Activated T-helper 1 cell treated with anti-CD3 and anti-CD28 coated beads, Interleukin-2, amount 50 U/mL, for 16 hours (primary cell): ENCODE results near the gene SLC20A1.

Experiments
- DNase-seq, 2 donors: peaks; one replicate each; pipeline ENCODE4 v3.0.0-alpha.2; 2020; ENCODE audit warnings: low read depth in 1 of 2, low spot score in 1 of 2

SLC20A1 gene

DNA sequence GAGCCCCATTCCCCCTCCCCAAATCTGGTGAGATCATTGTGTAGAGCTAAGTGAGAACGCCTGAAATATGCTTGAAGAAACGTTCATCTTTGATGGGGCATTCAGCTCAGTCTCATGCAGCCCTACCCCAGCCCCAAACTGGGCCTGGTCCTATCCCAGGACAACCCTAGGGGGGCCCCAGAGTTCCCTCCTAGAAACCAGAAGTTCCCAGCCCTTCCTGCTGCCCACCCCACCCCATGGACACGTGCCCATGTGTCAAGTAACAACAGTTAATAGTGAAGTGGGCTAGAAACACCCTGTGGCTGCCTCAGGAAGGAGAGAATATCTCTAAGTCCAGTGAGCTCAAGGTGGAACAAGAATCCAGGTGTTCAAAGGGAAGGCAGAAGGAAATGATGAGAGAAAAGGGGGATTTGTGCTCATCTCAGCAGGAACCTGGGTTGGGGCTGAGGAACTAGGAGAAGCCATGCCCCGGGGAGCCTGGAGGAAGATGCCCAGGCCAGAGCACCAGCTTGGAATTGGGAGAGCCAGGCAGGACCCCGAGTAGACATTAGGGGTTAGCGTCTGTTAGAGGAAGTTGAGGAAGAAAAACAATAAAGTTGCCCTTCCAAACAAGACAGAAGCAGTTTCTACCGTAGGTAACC is 20.1 kb upstream of the SLC20A1 start:
- DNase-seq = no peak

- peak; percentile 21 to 44 for DNase-seq
These were observed 19.1 kb upstream of the SLC20A1 start for GRCh38 chr2:112626604-112627059.

GRCh38 chr2:112627060-112628040 is 18.4 kb upstream of the SLC20A1 start:
- no peak for DNase-seq

DNA sequence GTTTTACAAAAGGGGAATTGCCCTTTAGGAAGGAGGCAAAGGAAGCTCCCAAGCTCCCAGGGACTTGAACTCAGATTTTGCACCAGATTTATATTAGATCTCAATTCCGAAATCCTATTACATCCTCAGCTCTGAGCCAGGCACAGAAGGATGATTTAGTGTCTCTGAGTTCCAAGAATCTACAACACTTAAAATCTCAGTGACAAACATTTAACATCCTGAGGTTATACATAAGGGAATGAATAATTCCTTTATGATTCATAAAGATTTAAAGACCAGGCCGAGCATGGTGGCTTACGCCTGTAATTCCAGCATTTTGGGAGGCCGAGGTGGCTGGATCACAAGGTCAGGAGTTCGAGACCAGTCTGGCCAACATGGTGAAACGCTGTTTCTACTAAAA is 16.5 kb upstream of the SLC20A1 start:
- no peak for DNase-seq

DNA sequence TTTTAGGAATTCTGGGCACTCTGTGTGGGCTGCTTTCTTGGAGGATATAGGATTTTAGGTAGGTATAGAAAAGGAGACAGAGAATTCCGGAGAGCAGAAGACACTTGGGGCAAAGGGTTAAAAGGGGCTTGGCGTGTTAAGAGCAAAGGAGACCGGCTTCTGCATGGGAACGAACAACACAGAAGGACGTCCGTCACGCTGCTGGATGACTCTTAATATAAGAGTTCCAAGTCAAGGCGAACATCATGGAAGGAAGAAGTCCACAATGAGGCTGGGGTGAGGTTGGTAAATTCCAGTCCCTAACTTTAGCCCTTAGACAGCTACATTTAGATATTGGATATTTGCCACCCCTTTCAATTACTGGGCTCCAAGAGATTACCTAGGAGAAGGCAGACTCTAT is 15.9 kb upstream of the SLC20A1 start:
- DNase-seq = no peak

- no peak for DNase-seq
These were observed 15.5 kb upstream of the SLC20A1 start for GRCh38 chr2:112630268-112630667.

DNA sequence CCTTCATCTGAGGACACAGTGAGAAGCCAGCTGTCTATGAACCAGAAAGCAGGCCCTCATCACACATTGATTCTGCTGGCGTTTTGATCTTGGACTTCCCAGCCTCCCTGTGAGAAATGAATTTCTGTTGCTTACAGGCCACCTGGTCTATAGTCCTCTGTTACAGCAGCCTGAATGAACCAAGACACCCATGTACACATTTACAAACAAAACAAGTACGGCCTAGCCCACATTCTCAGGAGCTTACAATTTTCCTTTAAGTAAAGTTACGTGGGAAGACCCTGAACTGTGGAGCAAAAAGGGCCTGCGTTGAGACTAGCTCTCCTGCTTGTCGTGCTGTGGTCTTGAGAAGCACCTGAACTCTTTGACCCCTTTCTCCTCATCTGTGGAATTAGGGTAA is 12.0 kb upstream of the SLC20A1 start:
- no peak for DNase-seq

- no peak for DNase-seq
These were observed 11.4 kb upstream of the SLC20A1 start for GRCh38 chr2:112634153-112634873.

- no peak for DNase-seq
These were observed 10.9 kb upstream of the SLC20A1 start for GRCh38 chr2:112634874-112635157.

GRCh38 chr2:112636605-112637288 is 9.0 kb upstream of the SLC20A1 start:
- DNase-seq = no peak

- DNase-seq = no peak
These were observed 8.5 kb upstream of the SLC20A1 start for GRCh38 chr2:112637289-112637660.

DNA sequence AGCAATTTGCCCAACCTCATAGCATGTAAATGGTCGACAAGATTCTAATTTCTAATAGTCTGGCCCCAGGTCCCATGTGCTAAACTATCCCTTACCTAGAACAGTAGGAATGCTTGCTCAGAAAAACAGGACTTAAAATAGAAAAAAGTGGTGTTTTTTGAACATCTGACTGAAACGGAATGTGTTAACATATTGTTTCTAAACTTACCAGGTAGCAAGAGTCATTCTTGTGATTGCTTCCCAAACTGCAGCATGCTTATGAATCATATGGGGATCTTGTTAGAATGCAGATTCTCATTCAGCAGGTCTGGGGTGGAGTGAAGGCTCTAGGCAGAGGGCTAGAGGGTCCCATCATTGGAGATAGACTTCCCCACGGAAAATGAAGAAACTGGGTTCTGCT is 5.8 kb upstream of the SLC20A1 start:
- DNase-seq = no peak

DNA sequence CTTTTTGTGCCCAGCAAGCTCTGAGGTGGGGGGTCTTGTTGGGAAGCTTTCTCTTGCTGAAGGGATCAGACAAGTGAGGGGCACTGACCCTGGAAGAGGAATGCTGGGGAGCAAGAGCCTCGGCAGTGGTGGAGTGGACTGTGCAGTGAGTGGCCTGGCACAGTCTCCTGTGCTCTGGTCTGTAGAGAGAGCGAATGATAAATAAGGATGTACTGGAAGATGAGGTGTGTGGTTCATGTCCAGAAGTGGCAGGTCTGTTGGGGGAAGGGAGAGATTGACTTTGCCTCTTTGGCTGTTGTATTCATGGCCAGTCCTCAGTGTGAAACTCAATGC is 5.3 kb upstream of the SLC20A1 start:
- no peak for DNase-seq

DNA sequence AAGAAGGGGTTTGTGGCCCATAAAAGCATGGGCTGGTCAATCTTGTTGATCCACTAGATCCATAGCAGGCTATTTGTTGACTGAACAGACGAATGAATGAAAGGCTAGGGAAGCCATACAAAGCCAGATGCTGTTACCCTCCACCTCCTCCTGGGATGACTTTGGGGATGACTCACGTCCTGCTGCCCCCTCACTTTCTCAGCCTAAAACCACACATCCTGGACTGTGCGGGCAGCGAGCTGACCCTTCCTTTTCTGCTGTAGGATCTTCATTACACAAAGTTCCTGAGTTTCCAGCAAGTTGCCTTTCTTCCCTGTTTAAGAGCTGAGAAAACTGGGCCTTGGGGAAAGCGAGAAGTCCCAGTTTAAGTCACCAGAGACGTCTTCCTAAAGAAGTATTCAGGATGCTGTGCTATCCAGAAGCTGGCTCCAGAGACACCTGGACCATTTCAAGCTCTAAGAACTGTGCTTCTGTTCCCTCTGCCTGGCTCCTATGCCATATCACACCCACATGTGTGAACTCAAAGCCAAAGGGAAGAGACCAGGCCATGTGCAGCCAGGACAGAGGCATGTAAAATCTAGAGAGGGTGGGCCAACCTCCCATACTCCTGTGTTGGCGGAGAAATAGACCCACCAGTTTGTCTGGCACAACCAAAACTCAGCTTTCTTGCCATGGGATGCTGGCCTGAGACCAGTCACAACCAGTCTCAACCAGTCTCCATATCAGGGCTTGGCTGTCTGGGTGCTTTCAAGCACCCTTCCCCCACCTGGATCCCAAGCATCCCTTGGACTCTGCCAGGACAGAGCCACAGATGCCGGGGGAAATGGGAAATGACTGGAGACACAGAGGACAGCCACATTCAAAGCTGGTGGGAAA is 4.7 kb upstream of the SLC20A1 start:
- no peak for DNase-seq

DNA sequence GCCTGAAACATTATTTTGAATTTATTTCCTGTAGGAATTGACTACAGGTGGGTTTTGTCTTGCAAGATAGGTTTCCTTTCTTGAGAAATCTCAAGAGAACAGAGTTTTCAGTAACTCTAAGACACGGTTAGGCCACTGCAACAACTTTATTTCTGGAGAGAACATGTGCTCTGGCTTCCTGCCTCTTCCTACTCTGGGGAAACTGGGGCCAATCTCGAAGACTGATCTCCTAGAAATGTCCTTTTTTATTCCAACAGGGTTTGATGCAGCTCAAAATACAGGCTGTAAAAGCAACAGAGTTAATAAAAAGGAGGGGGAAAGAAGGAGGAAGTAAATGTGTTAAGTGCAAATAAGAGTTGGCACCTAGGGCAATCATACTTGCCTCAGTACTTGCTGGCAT is 4.0 kb upstream of the SLC20A1 start:
- DNase-seq = no peak

DNA sequence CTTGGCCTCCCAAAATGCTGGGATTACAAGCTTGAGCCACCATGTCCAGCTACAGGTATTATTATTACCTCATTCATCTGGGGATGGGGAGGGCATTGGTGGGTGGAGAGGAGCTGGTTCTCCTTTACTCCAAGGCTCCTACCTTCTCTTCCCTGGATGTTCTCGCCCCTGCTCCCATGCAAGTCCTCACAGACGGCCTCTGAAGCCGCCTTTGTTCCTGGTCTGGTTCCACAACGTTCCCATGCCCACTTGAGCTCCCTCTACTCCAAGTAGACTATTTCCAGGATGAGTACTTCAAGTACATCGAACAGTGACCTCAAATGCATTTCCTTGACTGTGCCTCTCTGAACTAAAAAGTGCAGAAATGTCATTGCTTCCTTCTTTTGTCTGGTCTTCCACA is 3.2 kb upstream of the SLC20A1 start:
- no peak for DNase-seq

DNA sequence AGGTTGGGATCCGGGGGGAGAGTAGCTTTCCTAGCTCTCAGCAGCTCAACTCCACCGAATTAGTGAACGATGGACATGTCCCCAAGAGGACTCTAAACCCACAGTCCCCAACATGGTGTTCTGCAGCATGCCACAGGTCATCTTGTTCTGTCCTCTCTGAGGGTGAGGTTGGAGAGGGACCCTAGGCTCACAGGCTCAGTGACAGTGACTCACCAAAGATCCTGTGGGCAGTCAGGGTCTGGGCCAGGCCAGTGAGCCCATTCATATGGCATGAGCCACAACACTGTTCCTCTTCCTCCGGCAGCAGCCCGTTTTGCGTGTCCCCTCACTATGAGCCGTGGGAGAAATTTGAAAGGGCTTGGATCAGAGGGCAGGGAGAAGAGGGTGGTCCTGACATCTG is 2.8 kb upstream of the SLC20A1 start:
- DNase-seq = no peak

DNA sequence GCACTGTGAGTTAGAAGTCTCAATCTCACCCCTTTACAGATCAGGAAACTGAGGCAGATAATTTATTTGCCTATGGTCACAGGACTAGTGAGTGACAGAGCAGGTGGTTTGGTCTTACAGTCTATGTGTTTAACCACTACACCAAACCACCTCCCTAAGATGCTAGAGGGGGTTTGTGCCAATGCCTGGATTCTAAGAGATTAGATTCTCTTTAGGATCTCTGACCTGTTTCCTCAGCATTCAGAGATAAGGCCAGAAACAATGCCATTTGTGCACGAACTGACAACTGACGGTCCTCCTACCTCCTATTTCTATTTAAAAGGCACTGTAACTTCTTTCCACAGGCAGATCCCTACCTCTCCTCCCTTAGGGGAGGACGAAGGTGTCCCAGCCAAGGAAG is 2.3 kb upstream of the SLC20A1 start:
- no peak for DNase-seq

DNA sequence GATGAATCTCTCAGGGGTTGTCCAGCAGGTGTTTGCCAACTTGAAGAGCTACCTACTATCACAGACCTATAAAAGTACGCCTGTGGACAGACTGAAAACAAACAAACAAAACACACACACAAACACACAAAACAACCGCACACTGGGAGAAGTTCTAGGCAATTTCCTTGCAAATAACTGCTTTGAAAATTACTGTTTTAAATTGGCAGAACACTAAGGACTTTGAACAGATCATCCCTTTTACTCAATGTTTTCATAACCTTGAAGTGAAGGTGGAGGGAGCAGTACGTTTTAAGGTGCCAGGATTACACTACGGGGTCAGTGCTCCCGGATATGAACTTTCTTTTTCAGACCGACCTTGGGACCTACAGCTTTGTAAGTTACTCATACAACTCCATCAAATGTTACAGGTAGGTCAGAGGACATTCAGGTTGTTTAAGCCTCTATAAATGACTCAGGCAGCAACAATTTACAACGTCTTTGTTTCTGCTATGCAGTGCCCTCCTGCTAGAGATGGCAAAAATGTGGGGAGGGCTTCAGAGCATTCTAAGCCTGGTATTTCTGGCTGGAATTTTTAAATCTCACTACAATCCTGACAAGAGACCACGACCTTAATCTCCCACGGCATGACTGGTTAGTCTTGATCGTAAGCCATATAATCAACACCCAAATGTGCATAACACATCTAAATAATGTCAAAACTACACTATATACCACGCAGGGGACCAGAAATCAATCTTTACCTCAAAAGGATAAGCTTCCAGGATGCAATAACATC is 1.4 kb upstream of the SLC20A1 start:
- DNase-seq = no peak

- DNase-seq = no peak
These were observed 818 bp upstream of the SLC20A1 start for GRCh38 chr2:112644933-112645309.
